Stimulated activated CD8-positive, alpha-beta memory T cell treated with anti-CD3 and anti-CD28 coated beads, Interleukin-2, amount 100 ng/mL, for 1 hour (primary cell): ENCODE measurements around the gene FREM2.

Experiments used
- DNase-seq, 2 donors: peaks; one replicate each; pipeline ENCODE4 v3.0.0-alpha.2; 2020; ENCODE audit warnings: low read depth in 2 of 2

Gene FREM2

DNA sequence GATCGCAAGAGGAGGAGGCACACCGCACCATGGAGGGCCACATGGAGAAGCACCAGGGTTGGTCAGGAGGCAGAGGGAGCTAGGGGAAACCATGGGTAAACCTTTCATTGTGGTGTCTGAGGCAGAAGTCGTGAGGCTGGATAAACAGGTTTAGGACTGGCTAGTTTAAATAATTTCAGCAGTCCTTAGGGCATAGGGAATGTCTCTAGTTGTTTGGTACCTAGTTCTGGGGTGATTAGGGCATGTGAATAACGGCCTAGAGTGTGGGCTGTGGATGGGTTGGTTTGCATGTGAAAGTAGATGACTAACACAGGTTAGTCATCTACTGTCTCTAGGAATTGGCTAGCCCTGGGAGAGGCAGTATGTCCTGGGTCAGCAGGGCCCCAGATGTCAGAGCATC, 201.4 kb downstream of the FREM2 start:
- DNase-seq, result no peak

DNA sequence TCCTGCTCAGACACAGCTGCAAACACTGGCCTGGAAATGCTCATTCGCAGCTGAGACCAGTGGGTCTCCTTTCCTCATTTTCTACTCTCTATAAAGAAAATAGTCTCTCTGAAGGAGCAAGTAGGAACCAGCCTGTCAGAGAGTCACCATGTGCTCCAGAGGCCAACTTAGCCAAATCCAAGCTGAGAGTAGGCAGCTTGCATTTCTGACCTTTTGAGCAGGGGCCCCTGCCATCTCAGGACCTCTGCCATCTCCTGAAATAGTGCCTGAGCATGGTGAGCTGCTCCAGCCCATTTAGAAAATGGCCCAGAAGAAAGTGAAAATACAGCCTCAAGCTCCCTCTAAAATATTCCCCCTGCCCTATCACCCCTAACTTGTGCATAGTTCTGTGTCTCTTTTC, 208.2 kb downstream of the FREM2 start:
- DNase-seq, result no peak

DNA sequence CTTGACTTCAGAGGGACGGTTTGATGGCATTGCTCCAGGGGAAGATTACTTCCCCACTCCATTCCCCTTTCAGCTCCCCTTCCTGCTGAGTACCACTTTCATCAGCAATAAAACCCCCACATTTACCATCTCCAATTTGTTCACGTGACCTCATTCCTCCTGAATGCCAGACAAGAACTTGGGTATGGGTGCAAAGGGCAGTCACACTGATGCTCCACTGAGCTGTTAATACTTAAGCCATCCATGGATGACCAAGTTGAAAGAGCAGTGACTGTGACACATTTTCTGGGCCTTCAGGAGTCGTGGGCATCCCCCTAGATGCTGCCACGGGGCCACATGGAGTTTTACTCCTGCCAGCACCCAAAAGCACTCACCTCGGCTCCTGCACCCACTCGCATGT, 210.6 kb downstream of the FREM2 start:
- no peak for DNase-seq

DNA sequence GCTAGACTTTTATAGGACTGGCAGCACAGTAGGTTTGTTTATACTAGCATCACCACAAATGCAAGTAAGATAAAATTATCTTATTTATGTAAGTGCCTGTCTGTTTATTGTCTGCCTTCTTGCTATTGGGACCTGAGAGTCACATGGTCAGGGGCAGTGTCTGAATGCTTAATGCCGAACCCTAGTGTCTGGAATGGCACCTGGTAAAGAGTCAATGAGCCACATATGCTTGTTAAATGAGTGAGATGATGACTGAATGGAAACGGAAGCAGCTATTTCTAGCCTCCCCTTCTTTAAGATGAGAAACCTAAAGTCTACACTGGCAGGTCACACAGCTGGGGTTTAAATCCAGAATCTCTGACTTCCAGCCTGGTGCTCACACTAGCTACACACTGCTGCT, 211.6 kb downstream of the FREM2 start:
- no peak for DNase-seq

DNA sequence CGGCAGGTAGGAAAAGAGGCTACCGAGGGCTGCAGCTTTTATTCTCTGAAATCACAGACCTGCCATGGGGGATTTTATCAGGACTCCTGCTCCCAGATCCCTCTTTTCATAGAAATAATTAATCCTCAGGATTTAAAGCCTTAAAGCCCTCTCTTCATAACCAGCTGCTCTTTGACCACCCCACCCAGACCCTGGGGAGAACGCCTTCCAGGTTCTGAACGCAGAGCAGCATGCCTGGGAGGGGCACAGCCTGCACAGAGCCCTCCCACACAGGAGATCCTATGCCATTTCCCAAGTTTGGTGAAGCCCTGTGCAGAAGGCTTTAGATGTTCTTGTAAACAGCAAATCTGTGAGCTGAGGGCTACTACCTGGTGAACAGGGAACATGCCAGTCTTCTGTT, 212.7 kb downstream of the FREM2 start:
- DNase-seq, result no peak

DNA sequence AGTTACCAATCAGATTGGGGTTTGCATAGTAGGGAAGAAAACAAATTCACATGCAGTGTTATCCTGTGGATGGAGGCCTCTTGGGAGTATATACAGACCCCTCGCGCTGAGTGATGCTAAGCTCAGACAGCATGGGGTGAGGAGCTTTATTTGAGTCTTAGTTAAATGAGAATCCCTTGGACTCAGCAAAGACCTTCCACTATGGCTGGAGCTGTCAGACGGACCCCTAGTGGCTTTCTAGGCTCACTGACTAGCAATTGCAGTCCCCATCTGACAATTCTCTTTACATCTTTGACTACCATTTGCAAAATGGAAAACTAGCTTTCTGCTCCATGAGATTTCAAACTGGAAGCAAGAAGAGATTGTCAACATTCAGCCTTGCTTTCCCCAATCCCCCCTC, 213.3 kb downstream of the FREM2 start:
- DNase-seq, result no peak

DNA sequence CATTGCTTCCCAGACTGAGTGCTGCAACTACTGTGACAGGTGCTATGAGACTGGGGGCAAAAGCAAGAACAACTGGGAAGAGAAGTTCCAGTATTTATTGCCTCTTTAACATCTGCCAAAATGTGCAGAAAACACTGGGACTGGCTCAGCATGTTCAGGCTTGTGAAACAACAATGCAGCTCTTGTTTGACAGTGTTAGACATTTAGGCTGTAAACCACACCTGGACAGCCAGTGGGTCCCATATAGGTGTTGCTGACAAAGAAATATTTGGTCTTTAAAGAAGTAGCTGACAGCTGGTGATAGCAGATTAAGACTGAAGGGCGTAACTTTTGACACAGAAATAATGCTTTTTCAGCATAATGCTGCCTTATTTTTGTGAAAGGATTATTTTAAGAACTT, 215.7 kb downstream of the FREM2 start:
- DNase-seq, result no peak

DNA sequence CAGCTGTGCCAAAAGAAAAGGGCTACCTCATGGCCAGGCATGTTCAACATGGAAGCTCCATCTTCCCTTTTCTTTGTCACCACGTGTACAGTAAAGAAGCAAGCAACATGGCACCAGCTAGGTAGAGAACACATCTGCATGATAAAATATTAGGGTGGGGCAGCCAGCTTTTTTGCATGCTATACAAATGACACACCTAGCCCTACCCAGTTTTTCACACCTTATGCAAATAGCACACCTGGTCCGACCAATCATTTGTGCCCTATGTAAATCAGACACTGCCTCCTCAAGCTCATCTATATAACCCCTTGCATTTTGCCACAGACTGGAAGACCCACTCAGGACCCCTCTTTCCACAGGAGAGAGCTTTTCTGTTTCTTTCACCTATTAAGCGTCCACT, 218.2 kb downstream of the FREM2 start:
- no peak for DNase-seq

DNA sequence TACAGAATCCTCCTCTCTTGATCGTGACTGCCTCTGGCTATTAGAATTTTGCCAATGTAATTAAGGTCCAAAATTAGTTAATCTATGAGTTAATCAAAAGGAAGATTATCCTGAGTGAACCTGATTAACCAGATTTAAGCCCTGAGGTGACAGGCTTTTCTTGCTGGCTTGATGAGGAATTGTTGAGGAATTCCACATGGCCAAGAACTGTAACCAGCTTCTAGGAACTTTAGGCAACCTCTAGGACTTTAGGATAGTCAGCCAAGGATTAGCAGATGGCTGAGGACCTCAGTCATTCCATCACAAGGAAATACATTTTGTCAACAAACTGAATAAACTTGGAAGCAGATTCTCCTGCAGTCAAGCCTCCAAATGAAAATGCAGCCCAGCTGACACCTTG, 219.0 kb downstream of the FREM2 start:
- DNase-seq, result no peak

DNA sequence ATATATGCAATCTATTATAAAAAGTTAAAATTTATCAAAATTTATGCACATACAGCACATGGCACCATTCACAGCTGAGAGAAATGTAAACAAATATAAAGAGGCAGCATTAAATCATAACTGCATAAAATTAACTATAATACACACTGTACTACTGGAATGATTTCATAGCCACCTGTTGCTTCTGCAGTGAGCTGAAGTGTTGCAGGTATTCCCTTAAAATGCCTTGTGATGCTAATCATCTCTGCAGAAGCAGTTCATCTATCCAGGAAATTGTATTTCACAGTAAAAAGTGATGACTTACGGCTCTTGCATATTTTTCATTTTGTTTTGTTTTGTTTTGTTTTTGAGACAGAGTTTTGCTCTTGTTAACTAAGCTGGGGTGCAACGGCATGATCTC, 221.7 kb downstream of the FREM2 start:
- no peak for DNase-seq

DNA sequence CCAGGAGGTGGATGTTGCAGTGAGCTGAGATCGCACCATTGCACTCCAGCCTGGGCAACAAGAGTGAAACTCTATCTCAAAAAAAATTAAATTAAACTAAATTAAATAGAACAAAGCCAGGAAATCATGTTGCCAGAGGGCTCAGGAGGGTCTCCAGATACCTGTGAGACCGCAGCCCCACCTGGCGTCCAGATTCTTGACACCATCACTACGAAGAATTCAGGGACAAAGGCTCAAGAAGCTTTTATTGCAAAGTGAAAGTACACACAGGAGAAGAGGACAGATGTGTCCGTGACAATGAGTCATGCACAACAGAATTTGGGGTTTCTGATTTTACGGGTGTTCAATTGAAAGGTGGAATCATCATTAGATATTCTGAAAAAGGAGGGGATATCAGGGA, 227.2 kb downstream of the FREM2 start:
- no peak for DNase-seq

DNA sequence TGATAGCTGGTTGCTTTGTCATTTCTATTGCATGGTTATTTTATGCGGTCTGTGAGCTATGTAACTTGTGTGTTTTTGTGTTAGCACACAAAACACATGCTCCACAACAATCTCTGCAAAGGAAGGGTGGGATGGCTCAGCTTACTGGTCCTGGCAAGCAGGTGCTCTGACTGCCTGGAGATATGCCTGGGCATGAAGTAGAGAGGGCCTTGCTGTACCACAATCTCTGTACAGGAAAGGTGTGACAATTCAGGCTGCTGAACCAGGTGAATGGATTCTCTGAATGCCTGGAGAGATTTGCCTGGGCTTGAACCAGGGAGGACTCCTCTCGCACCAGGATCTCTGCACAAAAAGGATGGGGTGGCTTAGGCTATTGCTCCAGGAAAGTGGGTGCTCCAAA, 234.2 kb downstream of the FREM2 start:
- DNase-seq, result no peak

DNA sequence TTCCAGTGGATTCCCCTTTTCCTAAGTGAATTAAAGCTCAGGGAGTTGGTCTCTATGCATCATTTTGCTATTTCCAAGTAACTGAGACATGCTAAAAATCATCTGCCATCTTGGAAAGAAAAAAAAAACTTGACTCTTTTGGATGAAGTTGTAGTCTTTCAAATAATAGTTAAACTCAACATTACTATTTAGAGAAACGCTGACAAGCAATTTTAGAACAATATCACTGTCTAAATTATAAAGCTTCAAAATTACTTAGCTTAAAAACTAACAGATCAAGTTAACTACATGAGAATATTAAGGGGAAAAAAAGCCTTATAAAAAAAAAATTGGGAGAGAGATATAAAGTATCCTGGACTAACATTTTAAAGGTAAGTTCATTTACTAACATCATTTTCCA, 235.3 kb downstream of the FREM2 start:
- no peak for DNase-seq

DNA sequence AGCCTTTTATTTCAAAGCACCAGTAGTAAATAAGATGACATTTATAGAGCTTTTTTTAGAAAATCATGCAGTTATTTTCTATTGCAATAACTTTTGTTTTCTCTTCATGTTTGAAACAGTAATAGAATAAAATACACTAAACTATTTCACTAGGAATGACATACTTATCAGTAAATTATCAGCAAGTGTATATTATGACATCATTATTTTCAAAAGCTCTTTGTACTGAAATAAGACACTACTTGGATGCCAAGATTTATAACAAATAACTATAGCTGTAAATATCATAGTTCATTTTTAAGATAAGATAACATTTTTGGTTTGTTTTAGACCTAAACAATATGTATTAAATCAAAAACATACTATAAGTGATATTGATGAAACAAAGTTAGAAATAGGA, 246.9 kb downstream of the FREM2 start:
- no peak for DNase-seq
